ENCODE measurements around the gene SHROOM3.

Gene SHROOM3

DNA sequence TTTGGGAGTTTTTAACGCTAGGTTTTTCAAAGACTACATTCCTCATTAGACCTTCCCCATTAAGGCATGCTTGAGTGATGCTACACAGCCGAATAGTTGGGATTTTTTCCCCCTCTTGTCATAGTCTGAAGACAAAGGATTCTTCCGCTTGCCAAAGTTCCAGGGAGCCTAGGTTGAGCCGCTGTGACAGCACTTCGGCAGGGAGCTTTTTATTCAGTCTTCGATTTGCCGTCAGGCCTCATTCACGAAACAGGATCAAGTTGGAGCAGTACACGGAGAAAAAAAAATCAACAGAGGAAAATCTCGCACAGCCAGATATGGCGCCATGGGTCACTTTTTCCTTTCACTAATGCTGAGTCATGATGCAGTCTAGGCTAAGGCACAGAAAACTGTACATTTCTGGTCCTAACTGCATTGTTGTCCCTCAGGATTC, 24.3 kb downstream of the SHROOM3 start:
- DNase-seq (ENCODE audit: extremely low spot score), result no peak
- TF ChIP-seq FOXA1 (IDR thresholded peaks at IDR 0.05), result no peak
- TF ChIP-seq BHLHE40 (IDR thresholded peaks at IDR 0.05; ENCODE audit: borderline replicate concordance), result no peak
- TF ChIP-seq FOXM1 (IDR thresholded peaks at IDR 0.05; ENCODE audit: borderline replicate concordance), result no peak
- TF ChIP-seq, protein P1, sequence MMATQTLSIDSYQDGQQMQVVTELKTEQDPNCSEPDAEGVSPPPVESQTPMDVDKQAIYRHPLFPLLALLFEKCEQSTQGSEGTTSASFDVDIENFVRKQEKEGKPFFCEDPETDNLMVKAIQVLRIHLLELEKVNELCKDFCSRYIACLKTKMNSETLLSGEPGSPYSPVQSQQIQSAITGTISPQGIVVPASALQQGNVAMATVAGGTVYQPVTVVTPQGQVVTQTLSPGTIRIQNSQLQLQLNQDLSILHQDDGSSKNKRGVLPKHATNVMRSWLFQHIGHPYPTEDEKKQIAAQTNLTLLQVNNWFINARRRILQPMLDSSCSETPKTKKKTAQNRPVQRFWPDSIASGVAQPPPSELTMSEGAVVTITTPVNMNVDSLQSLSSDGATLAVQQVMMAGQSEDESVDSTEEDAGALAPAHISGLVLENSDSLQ (IDR thresholded peaks at IDR 0.05), result no peak
- TF ChIP-seq L3MBTL2 (conservative IDR thresholded peaks at IDR 0.05), result no peak
- TF ChIP-seq CTBP1 (IDR thresholded peaks at IDR 0.05; ENCODE audit: borderline replicate concordance), result no peak
- no peak for TF ChIP-seq ARNT (IDR thresholded peaks at IDR 0.05)
- TF ChIP-seq FOXK2 (IDR thresholded peaks at IDR 0.05), result no peak
- ChIA-PET POLR2A (no interaction called here), CTCF (no interaction called here)

DNA sequence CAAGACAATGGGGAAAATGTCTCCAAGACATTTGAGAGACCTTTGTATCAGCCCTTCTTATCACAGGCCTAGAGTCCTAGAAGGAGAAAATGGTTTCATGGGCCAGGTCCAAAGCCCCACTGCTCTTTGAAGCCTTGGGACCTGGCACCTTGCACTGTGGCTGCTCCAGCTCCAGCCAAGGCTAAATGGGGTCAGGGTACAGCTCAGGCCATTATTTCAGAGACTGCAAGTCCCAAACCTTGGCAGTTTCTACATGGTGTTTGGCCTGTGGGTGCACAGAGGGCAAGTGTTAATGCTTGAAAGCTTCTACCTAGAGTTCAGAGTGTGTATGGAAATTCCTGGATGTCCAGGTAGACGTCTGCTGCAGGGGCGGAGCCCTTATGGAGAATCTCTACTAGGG, 28.5 kb downstream of the SHROOM3 start:
- POLR2A ChIA-PET, result no interaction called here
- TF ChIP-seq FOXK2 (IDR thresholded peaks at IDR 0.05) (no peak), SUZ12 (IDR thresholded peaks at IDR 0.05) (no peak), FOXA1 (IDR thresholded peaks at IDR 0.05) (no peak), ZNF384 (IDR thresholded peaks at IDR 0.05) (no peak), LEF1 (IDR thresholded peaks at IDR 0.05; ENCODE audit: borderline replicate concordance) (no peak), ARNT (IDR thresholded peaks at IDR 0.05) (no peak), SP1 (IDR thresholded peaks at IDR 0.05) (no peak), ELF4 (IDR thresholded peaks at IDR 0.05) (no peak), NFRKB (IDR thresholded peaks at IDR 0.05) (no peak), TARDBP (IDR thresholded peaks at IDR 0.05) (no peak)
- TF ChIP-seq, protein P1 (IDR thresholded peaks at IDR 0.05), result no peak
- CTCF ChIA-PET, result no interaction called here
- no peak for DNase-seq (ENCODE audit: extremely low spot score)

DNA sequence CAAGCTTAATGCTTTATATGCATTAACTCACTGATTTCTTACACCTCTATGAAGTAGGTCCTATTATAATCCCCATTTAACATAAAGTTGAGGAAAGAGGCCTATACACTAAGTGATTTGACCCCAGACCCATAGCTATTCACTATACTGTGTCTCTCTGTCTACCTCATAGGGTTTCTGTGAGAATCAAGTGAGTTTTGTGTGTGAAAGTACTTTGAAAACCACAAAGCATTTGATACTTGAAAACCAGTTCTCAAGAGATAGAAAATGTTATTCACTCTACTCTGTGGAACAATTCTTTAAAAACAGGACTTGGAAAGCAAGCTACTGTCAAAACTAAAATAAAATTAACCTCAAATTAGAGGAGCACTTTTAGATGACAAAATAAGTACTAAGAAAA, 35.0 kb downstream of the SHROOM3 start:
- no peak for DNase-seq (ENCODE audit: extremely low spot score)
- ChIA-PET POLR2A (no interaction called here), CTCF (interaction anchor here (0.6 to 0.9 kb wide), 2 partner anchors 35 to 153 kb away, joined by 3 to 4 read pairs; no protein-coding TSS in a partner anchor)
- TF ChIP-seq ELF4 (IDR thresholded peaks at IDR 0.05) (no peak), ZNF384 (IDR thresholded peaks at IDR 0.05) (no peak), TARDBP (IDR thresholded peaks at IDR 0.05) (no peak), SUZ12 (IDR thresholded peaks at IDR 0.05) (no peak), L3MBTL2 (conservative IDR thresholded peaks at IDR 0.05) (no peak), FOXK2 (IDR thresholded peaks at IDR 0.05) (no peak), ARNT (IDR thresholded peaks at IDR 0.05) (no peak), NFRKB (IDR thresholded peaks at IDR 0.05) (no peak), SP1 (IDR thresholded peaks at IDR 0.05) (no peak), BHLHE40 (IDR thresholded peaks at IDR 0.05; ENCODE audit: borderline replicate concordance) (no peak), CTBP1 (IDR thresholded peaks at IDR 0.05; ENCODE audit: borderline replicate concordance) (no peak), FOXM1 (IDR thresholded peaks at IDR 0.05; ENCODE audit: borderline replicate concordance) (no peak), HDGF (IDR thresholded peaks at IDR 0.05; ENCODE audit: borderline replicate concordance) (no peak)

DNA sequence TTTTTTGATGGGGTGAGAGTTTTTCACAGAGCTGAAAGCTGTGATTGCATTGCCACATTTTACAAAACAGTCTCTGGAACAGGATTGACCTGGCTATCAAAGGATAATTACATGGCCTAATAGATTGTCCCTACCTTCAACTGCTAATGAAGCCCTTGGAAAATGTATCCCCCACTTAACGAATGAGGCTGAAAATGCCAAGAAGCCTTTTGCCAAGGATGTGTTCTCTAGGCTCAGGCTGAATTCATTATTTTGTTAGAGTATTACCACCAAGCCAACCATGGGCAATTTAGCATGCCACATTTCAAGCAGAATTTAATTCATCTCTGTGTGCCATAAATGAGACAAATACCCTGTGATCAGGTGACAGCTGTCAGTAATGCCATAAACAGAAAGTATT, 35.5 kb downstream of the SHROOM3 start:
- TF ChIP-seq ARNT (IDR thresholded peaks at IDR 0.05) (no peak), FOXA1 (IDR thresholded peaks at IDR 0.05) (no peak), SP1 (IDR thresholded peaks at IDR 0.05) (no peak), BHLHE40 (IDR thresholded peaks at IDR 0.05; ENCODE audit: borderline replicate concordance) (no peak), TARDBP (IDR thresholded peaks at IDR 0.05) (no peak), LEF1 (IDR thresholded peaks at IDR 0.05; ENCODE audit: borderline replicate concordance) (no peak), ELF4 (IDR thresholded peaks at IDR 0.05) (no peak), L3MBTL2 (conservative IDR thresholded peaks at IDR 0.05) (no peak), FOXM1 (IDR thresholded peaks at IDR 0.05; ENCODE audit: borderline replicate concordance) (no peak)
- TF ChIP-seq, protein P1 (IDR thresholded peaks at IDR 0.05), result no peak
- ChIA-PET POLR2A (no interaction called here), CTCF (interaction anchor here (0.6 to 0.9 kb wide), 2 partner anchors 34 to 152 kb away, joined by 3 to 4 read pairs; no protein-coding TSS in a partner anchor)
- DNase-seq (ENCODE audit: extremely low spot score), result no peak

DNA sequence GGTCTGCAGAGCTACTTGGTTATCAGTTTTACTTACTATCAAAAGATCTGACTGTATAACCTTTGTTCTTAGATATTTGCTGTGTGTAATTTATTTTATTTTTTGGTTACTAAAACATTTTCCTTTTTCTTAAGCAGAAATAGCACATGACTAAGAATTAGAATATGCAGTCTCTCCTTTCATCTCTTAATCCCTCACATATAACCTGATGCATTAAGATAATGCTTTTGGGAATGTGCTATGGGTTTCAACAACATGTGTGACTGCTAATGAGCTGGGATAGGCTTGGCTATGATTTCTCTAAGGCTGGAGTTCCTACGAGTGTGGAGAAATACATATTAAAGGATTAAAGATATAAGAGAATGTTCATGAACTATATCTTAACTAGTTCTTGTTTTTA, 41.5 kb downstream of the SHROOM3 start:
- TF ChIP-seq ZNF384 (IDR thresholded peaks at IDR 0.05) (no peak), TARDBP (IDR thresholded peaks at IDR 0.05) (no peak), CTBP1 (IDR thresholded peaks at IDR 0.05; ENCODE audit: borderline replicate concordance) (no peak), L3MBTL2 (conservative IDR thresholded peaks at IDR 0.05) (no peak)
- TF ChIP-seq, protein P1 (IDR thresholded peaks at IDR 0.05), result no peak
- POLR2A ChIA-PET, result no interaction called here
- DNase-seq (ENCODE audit: extremely low spot score), result no peak
- CTCF ChIA-PET, result interaction anchor here (1.0 kb wide), 1 partner anchor 28 kb away, joined by 3 read pairs; no protein-coding TSS in a partner anchor

DNA sequence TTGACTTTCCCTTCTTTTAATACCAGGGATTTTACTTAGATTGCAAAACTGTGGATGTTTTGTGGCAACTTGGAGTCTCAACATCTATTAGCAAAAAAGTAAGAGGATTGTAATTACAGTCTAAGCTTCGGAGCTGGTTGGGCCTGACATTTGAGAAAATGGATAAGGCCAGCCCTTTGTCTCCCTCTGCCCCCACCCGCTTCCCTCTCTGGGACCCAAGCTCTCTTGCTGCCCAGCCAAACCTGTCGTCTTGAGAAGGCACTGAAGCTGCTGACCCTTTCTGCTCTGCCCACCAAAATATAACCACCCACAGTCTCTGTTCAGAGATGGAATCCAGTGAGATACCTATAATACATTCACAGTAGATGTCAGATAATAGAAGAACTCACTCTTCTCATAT, 49.6 kb downstream of the SHROOM3 start:
- no peak for TF ChIP-seq HDGF (IDR thresholded peaks at IDR 0.05; ENCODE audit: borderline replicate concordance)
- TF ChIP-seq TARDBP (IDR thresholded peaks at IDR 0.05), result no peak
- no peak for TF ChIP-seq FOXA1 (IDR thresholded peaks at IDR 0.05)
- POLR2A ChIA-PET, result no interaction called here
- CTCF ChIA-PET, result interaction anchor here (0.6 kb wide), 1 partner anchor 271 kb away, joined by 3 read pairs; no protein-coding TSS in a partner anchor
- no peak for DNase-seq (ENCODE audit: extremely low spot score)
